CD4-positive, alpha-beta T cell (primary cell): ENCODE measurements around the gene ASZ1. TPM values are rescaled to one million over a fixed set of nuclear protein-coding genes. Genes with fewer than 3 reads are reported as not detected.

ENCODE experiments used
- ATAC-seq: fragments of 200-7000 bp; cut with Tn5 transposase; one replicate; pipeline ENCODE4 v1.10.0; 2022; ENCODE audit warnings: mild to moderate bottlenecking; ENCODE audit not compliant: poor library complexity
- CTCF ChIA-PET: fragments of 350-600 bp; sonication (Branson Sonifier 250); formaldehyde crosslinking; loops from one replicate; lab custom pipeline; 2021; ENCODE audit warnings: antibody characterized with exemption, inconsistent platforms; lab: Charles Lee
- POLR2A ChIA-PET: fragments of 350-600 bp; sonication (Branson Sonifier 250); formaldehyde crosslinking; loops from one replicate; lab custom pipeline; 2021; ENCODE audit warnings: antibody characterized with exemption, inconsistent platforms; lab: Charles Lee
- DNase-seq, 14 experiments: peaks; one replicate each; pipeline ENCODE4 v3.0.0-alpha.2; 2013 to 2020; ENCODE audit warnings: mixed read lengths in 2 of 14
- H3K27ac ChIP-seq, 2 donors: one replicate each; pipeline versions ENCODE4 v1.5.1 to v1.7.0; 2013; ENCODE audit warnings: low read length in 2 of 2, low read depth in 1 of 2, mild to moderate bottlenecking in 1 of 2
- H3K27me3 ChIP-seq, 2 experiments: 1 replicate in 1 of 2; 2 replicates in 1 of 2; pipeline versions ENCODE4 v1.6.1 to v1.7.0; 2013; ENCODE audit warnings: low read length in 2 of 2, control low read depth in 1 of 2, mild to moderate bottlenecking in 1 of 2, moderate library complexity in 1 of 2; ENCODE audit not compliant: insufficient read depth in 2 of 2, control insufficient read depth in 1 of 2
- H3K36me3 ChIP-seq: one replicate; pipeline ENCODE4 v1.6.1; 2013; ENCODE audit warnings: low read length, control low read depth; ENCODE audit not compliant: insufficient read depth
- H3K4me1 ChIP-seq: one replicate; pipeline ENCODE4 v1.6.1; 2013; ENCODE audit warnings: low read length, control low read depth; ENCODE audit not compliant: insufficient read depth
- H3K4me3 ChIP-seq: one replicate; pipeline ENCODE4 v1.5.1; 2013; ENCODE audit warnings: mild to moderate bottlenecking, low read length, moderate library complexity
- H3K9me3 ChIP-seq, 2 experiments: 1 replicate in 1 of 2; 2 replicates in 1 of 2; pipeline versions ENCODE4 v1.6.1 to v1.7.0; 2013; ENCODE audit warnings: low read length in 2 of 2, mild to moderate bottlenecking in 2 of 2, control low read depth in 1 of 2, moderate library complexity in 1 of 2; ENCODE audit not compliant: control insufficient read depth in 1 of 2, insufficient read depth in 1 of 2
- H3K27ac Mint-ChIP-seq: one replicate; pipeline ENCODE4 v1.8.0; 2020; ENCODE audit warnings: mixed read lengths
- H3K27me3 Mint-ChIP-seq: one replicate; pipeline ENCODE4 v1.8.0; 2021; ENCODE audit warnings: mixed read lengths
- H3K36me3 Mint-ChIP-seq: one replicate; pipeline ENCODE4 v1.8.0; 2021; ENCODE audit warnings: low read depth, mixed read lengths
- H3K4me1 Mint-ChIP-seq: one replicate; pipeline ENCODE4 v1.8.0; 2021; ENCODE audit warnings: low read depth, mixed read lengths
- H3K4me3 Mint-ChIP-seq: one replicate; pipeline ENCODE4 v1.8.0; 2020; ENCODE audit warnings: mild to moderate bottlenecking, mixed read lengths
- H3K9me3 Mint-ChIP-seq: one replicate; pipeline ENCODE4 v1.8.0; 2020; ENCODE audit warnings: mixed read lengths
- intact Hi-C, 2 experiments: fragments of 100-400 bp; cut with DNase I in 1 of 2; cut with micrococcal nuclease in 1 of 2; formaldehyde crosslinking; loops; one replicate each; pipeline versions ENCODE4 v1.15.1 to v1.9.0; 2023 to 2025; cut with DNase I, micrococcal nuclease
- total RNA-seq, 174 experiments: library from RNA in 2 of 174; stranded (reverse) in 2 of 174; gene quantifications; one replicate each; pipeline ENCODE4 v1.2.3 and lab custom pipeline; 2021 to 2026
- TF ChIP-seq, protein P1 (sequence below): fragments of 200-600 bp; IDR thresholded peaks from one replicate; pipeline ENCODE4 v1.8.0; 2022; ENCODE audit warnings: antibody characterized with exemption, mild to moderate bottlenecking

ASZ1 gene
- total RNA-seq, 2 experiments from 2014 or later = not detected

DNA sequence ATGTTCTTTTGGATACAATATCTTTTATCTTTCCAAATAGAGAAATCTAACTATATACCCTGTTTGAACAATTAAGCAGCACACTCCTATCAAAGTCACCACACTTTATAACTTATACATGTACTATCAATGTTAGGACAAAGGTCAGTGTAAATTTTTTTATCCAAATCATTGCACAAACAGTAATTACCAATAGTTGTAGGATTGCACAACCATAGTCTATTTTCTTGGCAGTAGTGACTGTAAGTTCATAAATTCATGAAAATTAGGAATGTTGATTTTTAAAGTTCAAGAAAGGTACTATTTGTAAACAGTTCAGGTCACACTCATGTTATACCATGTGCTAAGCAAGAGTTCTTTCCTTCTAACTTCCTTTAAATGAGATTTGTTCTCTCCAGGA, 113.7 kb downstream of the ASZ1 start:
- ATAC-seq (no peak), DNase-seq (no peak)
- no peaks in the 10 kb centered on the region for H3K27me3 ChIP-seq
- Mint-ChIP-seq H3K4me1 (no peaks in the 10 kb centered on the region), H3K9me3 (no peaks in the 10 kb centered on the region), H3K36me3 (no peaks in the 10 kb centered on the region), H3K4me3 (no peak overlapping the region), H3K27me3 (peaks cover 11% of the 10 kb centered on the region), H3K27ac (no peak overlapping the region)
- H3K9me3 ChIP-seq = no peaks in the 10 kb centered on the region
- H3K4me3 ChIP-seq = no peak overlapping the region
- no peaks in the 10 kb centered on the region for H3K36me3 ChIP-seq
- POLR2A ChIA-PET = interaction anchor here (0.6 kb wide), 1 partner anchor 109 kb away, joined by 3 read pairs; no protein-coding TSS in a partner anchor
- no peak overlapping the region for H3K27ac ChIP-seq
- intact Hi-C loops = no loop called here
- TF ChIP-seq, protein P1, sequence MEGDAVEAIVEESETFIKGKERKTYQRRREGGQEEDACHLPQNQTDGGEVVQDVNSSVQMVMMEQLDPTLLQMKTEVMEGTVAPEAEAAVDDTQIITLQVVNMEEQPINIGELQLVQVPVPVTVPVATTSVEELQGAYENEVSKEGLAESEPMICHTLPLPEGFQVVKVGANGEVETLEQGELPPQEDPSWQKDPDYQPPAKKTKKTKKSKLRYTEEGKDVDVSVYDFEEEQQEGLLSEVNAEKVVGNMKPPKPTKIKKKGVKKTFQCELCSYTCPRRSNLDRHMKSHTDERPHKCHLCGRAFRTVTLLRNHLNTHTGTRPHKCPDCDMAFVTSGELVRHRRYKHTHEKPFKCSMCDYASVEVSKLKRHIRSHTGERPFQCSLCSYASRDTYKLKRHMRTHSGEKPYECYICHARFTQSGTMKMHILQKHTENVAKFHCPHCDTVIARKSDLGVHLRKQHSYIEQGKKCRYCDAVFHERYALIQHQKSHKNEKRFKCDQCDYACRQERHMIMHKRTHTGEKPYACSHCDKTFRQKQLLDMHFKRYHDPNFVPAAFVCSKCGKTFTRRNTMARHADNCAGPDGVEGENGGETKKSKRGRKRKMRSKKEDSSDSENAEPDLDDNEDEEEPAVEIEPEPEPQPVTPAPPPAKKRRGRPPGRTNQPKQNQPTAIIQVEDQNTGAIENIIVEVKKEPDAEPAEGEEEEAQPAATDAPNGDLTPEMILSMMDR = no peak
- H3K4me1 ChIP-seq = no peaks in the 10 kb centered on the region
- CTCF ChIA-PET = no interaction called here

Other genes with a start within 250 kb of the ASZ1 start
- gene WNT2, start 104.4 kb downstream of the ASZ1 start, total RNA-seq = not detected
- gene CFTR, start 52.5 kb upstream of the ASZ1 start, total RNA-seq = not detected